EH (cell line): Measurements from ENCODE around the gene EXOC4.
"Not testable (repeated sequence)": the region's sequence is repeated elsewhere in the genome, so short reads cannot be mapped to it uniquely, and the experiment has no call there.

Source experiments
- DNase-seq: peaks from one replicate; pipeline ENCODE4 v3.0.0-alpha.2; 2015; ENCODE audit warnings: low read depth

The EXOC4 gene

DNA sequence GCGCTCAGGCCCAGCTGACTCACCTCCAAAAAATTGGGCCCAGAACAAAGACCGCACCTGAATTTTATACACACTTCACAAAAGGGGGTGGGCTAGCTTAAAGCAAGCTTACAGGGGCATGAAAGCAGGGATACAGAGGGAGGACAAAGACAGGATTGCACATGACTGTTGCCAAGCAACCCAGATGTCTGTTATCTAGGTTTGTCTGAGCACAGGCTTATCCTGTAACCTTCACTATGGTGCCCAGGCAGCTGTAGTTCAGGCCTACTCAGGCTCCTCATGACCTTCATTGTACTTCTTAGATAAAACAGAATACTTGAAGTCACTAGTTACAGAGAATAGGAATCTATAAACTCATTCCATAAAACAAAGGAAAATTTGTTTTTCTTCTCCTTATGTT is 824.7 kb downstream of the EXOC4 start:
- not testable (repeated sequence) for DNase-seq

DNA sequence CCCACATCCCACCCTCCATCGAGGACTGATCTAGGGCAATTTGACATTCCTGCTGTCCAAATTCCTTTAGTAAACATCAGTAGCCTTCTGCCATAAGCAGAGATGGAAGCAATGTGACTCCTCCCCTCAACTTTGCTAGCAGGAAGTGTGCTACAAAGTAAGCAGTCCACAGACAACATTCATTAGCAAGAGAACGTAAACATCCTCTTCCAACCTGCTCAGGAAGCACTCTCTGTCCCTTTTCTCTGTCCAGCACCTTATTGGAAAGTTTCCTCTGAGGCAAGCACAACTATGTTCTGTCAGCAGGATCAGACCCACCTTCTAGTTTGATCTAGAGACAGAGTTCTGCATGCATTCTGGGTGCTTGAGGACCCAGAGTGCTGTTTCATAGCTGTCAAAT is 826.1 kb downstream of the EXOC4 start:
- DNase-seq, result peak; percentile 5

DNA sequence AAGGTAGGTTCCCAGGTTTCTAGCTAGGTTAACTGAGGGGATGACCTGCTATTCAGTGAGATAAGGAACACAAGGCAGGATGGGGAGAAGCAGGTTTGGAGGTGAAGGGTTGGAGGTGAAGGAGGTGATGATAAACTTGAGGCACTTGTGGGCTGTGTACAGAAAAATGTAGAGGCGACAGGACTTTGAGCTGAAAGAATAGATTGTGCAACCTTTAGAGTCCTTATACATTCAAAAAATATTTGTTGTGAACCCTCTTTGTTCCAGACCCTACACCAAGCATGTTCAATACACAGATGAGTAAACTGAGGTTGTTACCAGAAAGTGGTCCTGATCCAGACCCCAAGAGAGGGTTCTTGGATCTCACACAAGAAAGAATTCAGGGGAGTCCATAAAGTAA is 828.8 kb downstream of the EXOC4 start:
- no peak for DNase-seq

- DNase-seq, result peak; percentile 58
Measured at GRCh38 chr7:134083766-134084487, 831.0 kb downstream of the EXOC4 start.

- DNase-seq, result peak; percentile 7
Measured at GRCh38 chr7:134084488-134085144, 831.7 kb downstream of the EXOC4 start.

- DNase-seq, result no peak
Measured at GRCh38 chr7:134085311-134085710, 832.4 kb downstream of the EXOC4 start.

- no peak for DNase-seq
Measured at GRCh38 chr7:134086998-134087735, 834.3 kb downstream of the EXOC4 start.

DNA sequence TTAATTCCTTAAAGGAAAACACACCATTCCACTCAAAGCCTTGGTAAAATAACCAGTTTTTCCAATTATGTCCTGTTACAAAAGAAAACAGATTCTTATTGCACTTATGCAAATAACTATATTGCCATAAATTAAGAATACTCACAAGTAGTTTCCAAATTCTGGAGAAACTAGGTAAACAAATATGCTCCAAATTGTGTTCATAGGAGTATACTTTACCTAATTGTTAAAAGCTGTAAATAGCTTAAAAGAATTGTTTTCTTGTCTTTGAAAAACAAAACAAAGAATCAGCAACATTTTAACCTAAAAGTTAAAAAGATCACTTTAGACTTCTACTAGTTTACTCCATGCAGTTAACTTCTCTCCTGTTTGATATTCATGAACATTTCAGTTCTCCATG is 835.3 kb downstream of the EXOC4 start:
- no peak for DNase-seq

GRCh38 chr7:134089446-134089845 is 836.6 kb downstream of the EXOC4 start:
- no peak for DNase-seq

- DNase-seq, result no peak
Measured at GRCh38 chr7:134098072-134098471, 845.2 kb downstream of the EXOC4 start.

GRCh38 chr7:134101716-134102115 is 848.8 kb downstream of the EXOC4 start:
- no peak for DNase-seq

GRCh38 chr7:134104166-134104565 is 851.3 kb downstream of the EXOC4 start:
- DNase-seq, result no peak

DNA sequence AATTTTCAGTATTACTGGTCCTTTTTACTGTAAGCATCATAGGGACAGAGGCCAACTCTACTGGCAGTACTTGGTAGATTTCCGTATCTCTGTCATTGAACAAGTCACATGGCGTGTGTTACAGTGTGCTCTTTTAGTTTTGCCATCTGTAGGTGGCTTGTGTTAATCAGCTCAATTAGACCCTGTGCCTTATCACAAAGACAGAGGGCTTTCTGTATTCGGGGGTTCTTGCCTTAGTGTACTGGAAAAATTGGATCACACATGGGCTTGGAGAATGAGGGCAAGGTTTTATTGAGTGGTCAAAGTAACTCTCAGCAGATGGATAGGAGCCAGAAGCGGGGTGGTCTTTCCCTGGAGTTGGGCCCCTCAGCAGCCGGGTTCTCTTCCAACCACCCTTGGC is 853.0 kb downstream of the EXOC4 start:
- no peak for DNase-seq

DNA sequence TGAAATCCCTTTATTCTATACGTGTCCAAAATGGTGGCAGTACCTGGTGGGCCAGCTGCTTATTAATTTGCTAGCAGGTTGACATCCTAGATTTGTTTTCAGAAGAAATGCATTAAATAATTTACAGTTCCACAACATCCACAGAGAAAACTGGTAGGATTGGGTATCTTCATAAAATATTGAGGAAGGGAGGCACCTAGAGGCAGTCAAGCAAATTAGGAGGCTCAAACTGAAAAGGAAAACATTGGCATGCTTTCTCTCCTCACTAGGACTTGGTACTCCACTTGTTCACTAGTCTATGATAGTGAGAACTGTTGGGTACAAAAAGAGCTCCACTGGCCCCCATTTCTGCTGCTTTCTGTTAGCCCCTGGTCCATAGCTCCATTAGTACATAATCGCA is 855.9 kb downstream of the EXOC4 start:
- no peak for DNase-seq

- DNase-seq, result no peak
Measured at GRCh38 chr7:134113655-134114054, 860.8 kb downstream of the EXOC4 start.

DNA sequence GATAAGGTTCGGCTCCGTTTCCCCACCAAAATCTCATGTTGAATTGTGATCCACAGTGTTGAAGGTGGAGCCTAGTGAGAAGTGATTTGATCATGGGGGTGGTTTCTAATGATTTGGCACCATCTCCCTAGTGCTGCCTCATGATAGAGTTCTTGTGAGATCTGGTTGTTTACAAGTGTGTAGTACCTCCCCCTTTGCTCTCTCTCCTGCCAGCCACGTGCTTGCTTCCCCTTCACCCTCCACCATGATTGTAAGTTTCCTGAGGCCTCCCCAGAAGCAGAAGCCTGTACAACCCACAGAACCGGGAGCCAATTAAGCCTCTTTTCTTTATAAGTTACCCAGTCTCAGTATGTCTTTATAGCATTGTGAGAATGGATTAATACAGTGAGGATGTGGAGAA is 862.1 kb downstream of the EXOC4 start:
- no peak for DNase-seq
